Measurements from ENCODE around the gene SEPTIN5.

SEPTIN5 gene

GRCh38 chr22:19769393-19769715, 55.1 kb downstream of the SEPTIN5 start:
- DNase-seq, result no peak

GRCh38 chr22:19770349-19771220, 56.3 kb downstream of the SEPTIN5 start:
- no peak for DNase-seq

GRCh38 chr22:19772422-19772672, 58.0 kb downstream of the SEPTIN5 start:
- DNase-seq, result no peak
